LHCN-M2 (cell line): ENCODE measurements around the gene ARPP21. TPM values are rescaled to one million over a fixed set of nuclear protein-coding genes. Genes with fewer than 3 reads are reported as not detected.
A peak's percentile ranks its signal among the peaks of the same experiment; 100 is the strongest.

Source experiments
- DNase-seq: peaks from one replicate; pipeline ENCODE4 v3.0.0-alpha.2; 2012; ENCODE audit warnings: low read depth
- total RNA-seq: library from RNA; depleted of rRNA; stranded (reverse); fragments of >200 nt; gene quantifications from 2 replicates; pipeline ENCODE4 v1.2.3, GENCODE V29; 2014

Gene ARPP21
- total RNA-seq, 1 experiment from 2014 or later = 7.1 TPM

GRCh38 chr3:35641920-35642527 lies 2.7 kb downstream of the ARPP21 start:
- DNase-seq = no peak

DNA sequence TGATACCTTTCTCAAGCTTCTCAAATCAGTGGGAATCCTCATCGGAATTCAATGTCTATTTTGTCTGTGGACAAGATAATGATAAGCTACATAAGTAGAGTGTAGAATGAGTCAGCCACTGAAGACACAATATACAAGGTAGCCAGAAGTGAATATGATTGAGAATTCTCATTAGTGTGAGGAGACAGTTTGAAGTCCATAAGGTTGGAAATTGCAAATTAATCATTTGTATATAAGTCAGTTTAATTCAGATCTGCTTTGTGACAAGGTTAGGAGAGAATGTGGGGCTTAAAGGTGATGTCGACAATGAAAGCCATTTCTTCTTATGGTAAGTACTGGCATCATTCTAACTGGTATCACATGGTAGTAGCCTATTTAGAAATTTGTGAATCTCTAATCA lies 4.2 kb downstream of the ARPP21 start:
- DNase-seq = no peak

- DNase-seq = no peak
These were observed 5.1 kb downstream of the ARPP21 start for GRCh38 chr3:35644451-35644850.

DNA sequence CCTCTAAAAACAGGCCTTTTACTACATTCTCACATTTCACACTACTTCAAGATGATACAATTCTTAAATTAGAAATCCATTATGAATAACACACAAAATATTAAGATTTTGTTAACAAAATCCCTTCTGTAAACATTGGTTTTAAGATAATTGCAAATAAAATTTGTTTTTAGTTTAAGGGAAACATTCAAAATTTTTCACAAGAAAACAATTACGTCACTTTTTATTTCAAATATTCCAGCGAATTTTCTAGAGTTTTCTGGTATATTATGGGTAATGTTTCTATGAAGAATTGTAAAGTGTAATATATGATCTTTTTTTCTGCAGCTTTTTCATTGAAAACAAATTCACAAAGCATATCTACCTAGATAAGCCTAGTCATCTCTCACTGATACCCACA lies 5.9 kb downstream of the ARPP21 start:
- no peak for DNase-seq

DNA sequence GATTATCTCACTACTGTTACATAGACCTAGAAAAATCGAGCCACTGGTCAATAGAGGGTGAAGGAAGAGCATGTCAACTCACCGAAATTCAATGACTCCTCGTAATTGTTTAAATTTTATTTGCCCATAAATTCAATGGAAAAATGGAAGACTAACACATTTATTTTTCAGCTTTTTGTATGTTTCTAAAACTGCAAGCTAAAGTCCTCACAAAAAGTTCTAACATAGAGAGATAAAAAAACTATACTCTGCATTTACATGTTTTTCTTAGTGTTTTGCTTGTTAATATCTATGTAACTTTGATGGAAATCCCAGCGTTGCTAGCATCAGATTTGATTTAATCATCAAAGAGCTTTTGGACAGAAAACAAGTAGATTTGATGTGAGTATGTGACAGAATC lies 6.8 kb downstream of the ARPP21 start:
- DNase-seq = no peak

DNA sequence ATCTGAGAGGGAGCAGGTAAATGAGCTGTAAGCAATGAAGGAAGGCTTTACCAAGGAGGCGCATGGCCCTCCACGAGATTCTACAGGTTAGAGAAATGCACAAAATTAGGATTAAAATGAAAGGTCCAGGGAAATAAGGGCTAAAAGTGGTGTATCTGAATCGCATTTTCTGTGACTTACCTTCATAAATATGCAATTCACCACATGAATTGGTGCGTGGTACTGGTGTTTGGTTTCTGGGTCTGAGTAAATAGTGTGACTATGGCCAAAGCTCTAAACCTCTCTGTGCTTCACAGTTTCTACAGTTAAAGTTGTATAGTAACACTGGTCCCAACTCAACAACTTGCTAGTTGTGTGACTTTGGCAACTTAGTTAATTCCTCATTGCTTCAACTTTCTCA lies 8.1 kb downstream of the ARPP21 start:
- DNase-seq = no peak

GRCh38 chr3:35648347-35648746 lies 9.0 kb downstream of the ARPP21 start:
- DNase-seq = peak; percentile 65

DNA sequence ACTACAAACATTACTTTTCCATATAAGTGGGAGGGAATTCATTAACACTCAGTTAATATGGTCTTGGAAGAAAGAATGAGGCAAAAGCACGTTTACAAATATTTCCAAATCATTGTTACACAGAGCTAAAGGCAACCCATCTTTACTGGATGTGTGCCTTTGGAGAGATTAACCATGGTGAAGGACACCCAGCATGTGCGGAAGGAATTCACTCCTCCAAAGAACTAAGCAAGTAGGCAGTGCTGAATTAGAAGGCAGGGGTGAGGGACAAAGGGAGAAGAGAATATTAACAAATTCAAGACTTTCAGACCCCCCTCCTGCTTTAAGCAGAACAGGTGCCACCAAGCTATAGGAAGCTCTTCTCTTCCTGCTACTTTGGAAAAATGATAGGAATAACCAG lies 10.1 kb downstream of the ARPP21 start:
- no peak for DNase-seq

DNA sequence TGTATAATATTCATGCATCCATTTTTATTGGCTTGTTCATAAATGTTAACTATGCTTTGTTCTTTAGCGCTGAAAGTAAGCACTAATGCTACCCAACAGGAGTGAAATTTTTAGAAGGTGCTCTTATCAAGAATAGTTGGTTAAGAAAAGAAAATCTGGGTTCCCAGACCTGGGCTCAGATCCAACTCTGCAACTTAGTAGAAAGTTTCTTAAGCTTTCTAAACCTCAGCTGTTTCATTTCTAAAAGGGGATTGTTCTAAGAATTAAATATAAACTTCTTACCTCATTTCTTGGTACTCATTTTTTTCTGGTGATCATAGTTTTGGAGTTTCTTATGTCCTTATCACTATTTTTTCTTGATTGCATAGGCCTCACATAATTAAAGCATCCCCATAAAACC lies 12.1 kb downstream of the ARPP21 start:
- DNase-seq = peak; percentile 41

DNA sequence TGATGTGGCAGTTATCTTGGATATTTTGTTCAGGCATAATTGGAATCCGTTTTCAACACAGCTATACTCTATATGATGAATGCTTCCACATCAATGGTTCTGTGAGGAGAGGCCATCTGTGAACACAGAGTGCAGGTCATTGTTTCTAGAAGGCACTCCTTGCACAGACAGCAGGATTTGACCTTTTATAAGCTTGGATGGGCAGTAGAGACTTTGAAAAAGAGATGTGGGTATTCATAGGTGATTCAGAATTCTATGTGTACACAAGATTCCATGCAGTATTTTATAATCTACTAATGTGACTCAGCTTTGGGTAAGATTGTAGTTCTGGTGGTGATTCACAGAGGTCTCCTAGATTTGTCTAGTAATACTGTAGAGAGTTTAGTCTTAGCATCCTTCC lies 12.5 kb downstream of the ARPP21 start:
- peak; percentile 80 for DNase-seq

DNA sequence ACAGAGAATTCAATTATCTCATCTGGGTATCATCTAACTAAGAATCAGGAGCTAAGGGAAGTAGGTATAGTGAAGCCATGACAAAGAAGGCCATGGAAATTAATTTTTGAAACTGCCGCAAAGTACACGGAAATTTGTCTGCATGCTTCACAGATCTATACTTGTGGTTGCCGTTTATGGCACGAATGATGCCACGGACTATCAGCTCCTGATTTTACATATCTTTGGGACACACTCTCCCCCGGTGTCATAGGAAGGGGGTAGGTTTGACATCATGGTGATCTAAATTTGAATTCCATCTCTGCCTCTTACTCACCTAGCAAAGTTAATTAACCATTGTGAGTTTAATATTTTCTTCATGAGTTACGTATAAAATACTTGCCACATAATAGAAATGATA lies 14.0 kb downstream of the ARPP21 start:
- no peak for DNase-seq

DNA sequence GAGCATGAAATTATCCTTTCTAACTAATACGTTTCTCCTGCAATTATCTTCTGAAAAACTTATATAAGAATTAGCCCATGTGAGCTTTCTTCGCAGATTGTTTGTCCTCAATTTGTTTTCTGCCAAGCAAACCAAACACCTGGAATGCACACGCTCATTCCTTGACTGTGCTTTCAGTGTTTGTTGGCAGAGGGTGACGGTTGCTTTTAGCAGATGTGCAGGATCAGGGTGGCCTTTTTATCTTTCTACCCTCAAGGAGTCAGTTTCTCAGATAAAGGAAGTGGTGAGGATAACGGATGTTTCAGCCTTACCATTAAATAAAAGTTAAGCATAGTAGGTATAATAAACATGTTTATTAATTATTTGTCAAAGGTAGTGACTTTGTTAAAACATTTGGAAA lies 15.2 kb downstream of the ARPP21 start:
- no peak for DNase-seq

DNA sequence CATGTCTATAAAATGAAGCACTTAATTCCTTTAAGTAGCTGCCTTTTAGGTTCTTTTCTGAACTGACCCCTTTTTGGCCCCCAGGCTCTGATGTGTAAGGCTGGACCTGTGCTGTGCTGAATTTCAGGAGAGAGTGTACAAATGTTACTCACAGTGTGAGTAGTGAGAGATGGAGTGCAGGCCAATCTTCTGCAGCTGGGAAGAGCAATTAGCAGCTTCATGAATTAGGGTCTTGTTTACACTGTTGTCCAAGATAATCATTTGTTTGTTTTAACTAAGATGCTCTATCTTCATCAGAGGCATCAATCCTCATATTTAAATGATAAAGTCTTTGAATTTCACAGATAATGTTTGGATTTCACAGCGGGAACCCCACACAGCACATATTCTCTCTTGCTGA lies 19.4 kb downstream of the ARPP21 start:
- DNase-seq = no peak

DNA sequence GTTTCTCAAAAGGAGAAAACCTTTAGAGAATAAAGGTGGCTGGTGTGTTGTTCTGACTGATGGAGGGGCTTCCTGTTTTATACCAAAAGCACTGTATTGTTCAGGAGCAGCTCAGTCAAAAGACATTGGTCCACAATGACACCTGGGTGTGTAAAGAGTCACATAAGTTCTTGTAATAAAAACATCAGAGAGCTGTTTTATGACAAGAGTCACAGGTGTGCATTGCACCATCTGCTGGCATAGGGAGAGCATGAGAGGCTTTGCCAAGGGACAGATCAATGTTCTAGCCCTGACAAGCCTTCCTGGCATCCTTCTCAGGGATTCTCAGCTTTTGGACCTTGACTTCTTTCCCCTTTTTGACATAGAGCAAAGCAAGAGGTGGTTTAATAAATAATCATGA lies 20.4 kb downstream of the ARPP21 start:
- DNase-seq = peak; percentile 48

DNA sequence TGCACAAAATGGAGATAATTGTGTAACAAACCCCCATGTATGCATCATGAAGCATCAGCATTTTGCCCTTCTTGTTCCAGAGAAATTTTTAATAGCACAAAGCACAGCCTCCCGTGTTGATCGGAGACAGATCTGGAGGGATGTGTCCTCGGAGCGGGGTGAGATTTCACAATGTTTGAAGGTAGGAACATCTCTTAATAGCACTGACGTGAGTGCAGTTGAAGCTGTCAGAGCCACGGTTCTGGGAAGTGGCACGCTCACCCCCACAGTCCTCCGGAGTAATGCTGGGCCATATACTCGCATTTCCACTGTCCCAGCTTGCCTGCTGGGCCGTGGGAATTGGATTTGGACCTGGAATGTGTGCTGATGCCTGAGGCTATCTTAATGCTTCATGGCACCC lies 24.1 kb downstream of the ARPP21 start:
- no peak for DNase-seq

DNA sequence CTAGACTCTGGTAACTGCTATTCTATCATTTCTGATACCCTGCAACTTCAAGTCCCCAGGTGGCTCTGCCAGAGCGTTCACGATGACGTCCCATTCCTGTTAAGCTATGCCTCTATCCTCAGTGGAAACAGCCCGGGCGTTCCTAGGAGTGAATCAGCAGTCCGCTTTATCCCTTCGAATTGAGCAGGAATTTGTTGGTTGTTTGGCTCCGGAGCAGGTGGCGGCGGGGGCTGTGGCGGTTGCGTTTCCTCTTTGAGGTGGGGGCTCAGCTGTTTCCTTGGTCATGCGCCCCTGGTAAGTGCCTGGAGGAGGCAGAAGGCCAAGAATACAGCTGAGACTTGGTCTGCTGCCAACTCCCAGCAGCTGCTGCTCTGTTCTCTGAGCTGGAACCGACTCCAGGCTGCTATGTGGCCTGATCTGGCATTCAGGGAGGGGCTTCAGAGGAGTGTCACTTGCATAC lies 25.2 kb downstream of the ARPP21 start:
- peak; percentile 99 for DNase-seq

GRCh38 chr3:35665390-35666055 lies 26.2 kb downstream of the ARPP21 start:
- DNase-seq = peak; percentile 76

DNA sequence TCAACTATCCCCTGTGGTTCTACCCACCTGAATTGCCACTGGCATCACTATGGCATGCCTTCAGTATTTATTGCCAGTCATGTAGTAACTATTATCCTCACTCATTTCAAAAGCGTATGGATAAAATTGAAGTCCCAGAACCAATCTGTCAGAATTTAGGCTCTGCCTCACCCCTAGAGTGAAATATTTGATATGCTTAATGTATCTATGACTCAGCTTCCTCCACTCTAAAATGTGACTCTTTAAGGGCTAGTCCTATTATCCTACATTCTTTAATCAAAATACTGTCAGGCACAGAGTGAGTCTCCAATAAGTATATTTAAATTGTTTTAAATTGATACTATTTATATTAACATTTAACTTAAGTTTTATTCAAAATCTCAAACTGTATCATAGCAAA lies 27.6 kb downstream of the ARPP21 start:
- DNase-seq = peak; percentile 39

DNA sequence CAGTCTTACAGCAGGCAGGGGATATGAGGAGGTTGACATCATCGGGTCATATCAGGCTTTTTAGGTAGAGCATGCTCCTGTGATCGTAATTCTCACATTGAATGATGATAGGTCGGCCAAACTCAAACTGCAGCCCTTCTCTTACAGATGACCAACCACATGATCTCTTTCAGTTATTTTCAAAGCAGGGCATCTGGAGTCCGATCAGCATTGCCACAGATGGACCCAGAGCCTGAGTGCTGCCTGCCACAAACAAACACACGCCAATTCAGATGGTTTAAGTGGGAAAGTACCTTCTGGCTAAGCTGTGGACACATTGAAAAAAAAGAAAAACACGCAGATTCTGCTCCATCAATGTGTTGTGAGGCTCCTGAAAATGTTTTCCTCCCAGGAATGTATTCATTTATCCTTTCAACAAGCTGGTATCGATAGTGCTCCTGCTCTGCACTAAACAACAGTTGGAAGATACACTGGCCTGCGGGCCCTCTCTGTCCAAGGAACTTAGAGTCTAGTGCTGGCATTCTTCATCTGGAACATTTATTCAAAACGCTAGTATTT lies 31.2 kb downstream of the ARPP21 start:
- DNase-seq = no peak

DNA sequence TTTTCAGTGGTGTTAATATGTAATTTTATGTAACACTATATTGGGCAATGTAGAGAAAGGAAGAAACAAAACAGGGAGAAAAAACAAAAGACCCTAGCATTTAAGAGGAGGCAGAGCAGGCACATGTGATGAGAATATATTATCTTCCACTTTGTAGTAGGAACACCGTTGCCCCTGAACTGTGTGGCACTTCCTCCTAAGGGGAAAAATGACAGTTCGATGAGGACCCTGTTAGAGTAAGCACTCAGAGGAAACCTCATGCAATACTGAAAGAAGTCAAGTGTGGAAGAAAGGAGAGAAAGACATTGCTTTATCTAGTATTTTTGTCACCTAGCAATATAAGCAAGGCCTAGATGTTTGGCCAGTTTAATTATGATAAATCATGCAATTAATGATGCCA lies 32.2 kb downstream of the ARPP21 start:
- DNase-seq = no peak

GRCh38 chr3:35673017-35673416 lies 33.7 kb downstream of the ARPP21 start:
- DNase-seq = no peak

DNA sequence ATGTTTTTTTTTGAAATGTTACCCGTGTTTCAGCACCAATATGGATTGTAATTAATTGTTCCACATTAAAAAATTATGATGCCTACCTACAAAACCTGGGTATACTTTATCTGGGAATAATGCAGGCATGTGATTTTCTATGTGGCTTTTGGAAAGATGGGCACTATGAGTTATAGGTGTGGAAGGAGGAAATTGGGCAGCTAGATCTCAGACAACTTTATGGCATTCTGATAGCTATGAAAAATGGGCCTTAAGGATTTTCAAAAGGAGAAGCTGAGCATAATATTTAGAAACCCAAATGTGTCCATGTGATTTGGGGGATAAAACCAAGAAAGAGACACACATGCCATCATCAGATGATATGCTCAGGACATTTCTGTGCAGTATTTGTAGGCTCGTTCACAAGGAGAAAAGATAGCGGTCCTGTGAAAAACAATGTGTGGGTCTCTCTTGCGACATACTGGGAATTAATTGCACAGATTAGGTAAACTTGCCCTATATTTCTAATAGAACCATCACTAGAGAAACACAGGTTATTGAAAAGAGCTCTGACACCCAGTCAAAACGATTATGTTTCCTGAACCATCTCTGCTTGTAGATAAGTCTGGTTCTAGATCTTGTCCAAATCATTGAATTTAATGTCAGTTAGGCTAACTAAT lies 35.3 kb downstream of the ARPP21 start:
- DNase-seq = no peak

- DNase-seq = no peak
These were observed 35.9 kb downstream of the ARPP21 start for GRCh38 chr3:35675206-35675605.
